Heart right ventricle (tissue), 16 donors: ENCODE measurements around the gene ZG16B. TPM values are rescaled to one million over a fixed set of nuclear protein-coding genes. Genes with fewer than 3 reads are reported as not detected.

Experiments
- ATAC-seq, 8 donors: fragments of 200-7000 bp; cut with Tn5 transposase; one replicate each; pipeline ENCODE4 v1.9.1; 2020; ENCODE audit warnings: mild to moderate bottlenecking in 8 of 8, moderate library complexity in 8 of 8, moderate number of reproducible peaks in 1 of 8
- DNase-seq, 2 donors: peaks; one replicate each; pipeline ENCODE4 v3.0.0-alpha.2; 2020
- H3K27ac ChIP-seq, 10 donors: fragments of 200-600 bp; sonication (generic) in 2 of 10; one replicate each; pipeline versions ENCODE4 v1.5.0 to v1.8.0; 2020 to 2022; ENCODE audit warnings: mild to moderate bottlenecking in 3 of 10
- H3K27me3 ChIP-seq, 7 donors: fragments of 200-600 bp; one replicate each; pipeline ENCODE4 v1.8.0; 2021 to 2022; ENCODE audit warnings: mild to moderate bottlenecking in 2 of 7
- H3K36me3 ChIP-seq, 9 donors: fragments of 200-600 bp; sonication (generic) in 1 of 9; one replicate each; pipeline versions ENCODE4 v1.5.0 to v1.8.0; 2020 to 2022; ENCODE audit warnings: mild to moderate bottlenecking in 2 of 9
- H3K4me1 ChIP-seq, 9 donors: fragments of 200-600 bp; sonication (generic) in 1 of 9; one replicate each; pipeline versions ENCODE4 v1.5.0 to v1.8.0; 2020 to 2022; ENCODE audit warnings: mild to moderate bottlenecking in 4 of 9
- H3K4me3 ChIP-seq, 10 donors: fragments of 200-600 bp; sonication (generic) in 2 of 10; one replicate each; pipeline versions ENCODE4 v1.5.0 to v1.8.0; 2020 to 2022; ENCODE audit warnings: mild to moderate bottlenecking in 7 of 10, moderate library complexity in 2 of 10
- H3K9me3 ChIP-seq, 11 donors: fragments of 200-600 bp in 10 of 11; sonication (generic) in 2 of 11; one replicate each; pipeline versions ENCODE4 v1.5.0 to v1.8.0; 2013 to 2022; ENCODE audit warnings: mild to moderate bottlenecking in 2 of 11, control low read depth in 1 of 11, moderate library complexity in 1 of 11
- WGBS, 2 donors: extraction: QIAGEN DNeasy Blood & Tissue Kit; methylation state at CpG; one replicate each; pipeline ENCODE4 v1.1.7; 2013; ENCODE audit warnings: inconsistent platforms in 1 of 2; 5-methylcytosine and 5-hydroxymethylcytosine counted together
- intact Hi-C, 10 donors: fragments of 100-400 bp; cut with DNase I; formaldehyde crosslinking; loops; one replicate each; pipeline versions ENCODE4 v1.11.1 to v1.14.2; 2022
- polyA plus RNA-seq, 2 donors: library from polyadenylated mRNA; stranded (reverse); fragments of 200-250 nt; gene quantifications; one replicate each; pipeline ENCODE4 v1.2.3, GENCODE V29; 2013
- total RNA-seq, 10 donors: library from RNA; stranded (reverse); fragmentation: NEBNext Ultra II Directional in 3 of 10; extraction: Animal tissue kit (Norgen Biotek cat#: 25700) in 3 of 10; gene quantifications; one replicate each; pipeline versions ENCODE4 v1.2.1 to v1.2.4, GENCODE V29; 2021 to 2023
- TF ChIP-seq, protein P1 (sequence below), 9 donors: fragments of 200-600 bp; sonication (generic) in 2 of 9; IDR thresholded peaks; one replicate each; pipeline versions ENCODE4 v1.5.0 to v1.8.0; 2021 to 2022; ENCODE audit warnings: antibody characterized with exemption in 9 of 9, mild to moderate bottlenecking in 5 of 9, moderate library complexity in 1 of 9
- donor health status: Arrhythmogenic right ventricular cardiomyopathy.
- donor health status: ischemic (EF 13 %, LVEDD 7.1; RV severe dilation, severe dysfunction).
- donor health status: healthy with polysubstance abuse.
- donor health status: DM: no; HTN: yes; CAD: no.
- donor health status: DM: no; HTN: no; CAD: no.
- donor health status: ischemic (EF 25% LVEDD 6.9; RV normal size, moderate dysfunction).
- donor health status: ischemic (EF 25% LVEDD 5.7; RV mildly dilated, moderate dysfunction).
- donor health status: healthy.
- donor health status: DM: yes; HTN: yes; CAD: no.
- donor health status: Ischemic cardiomyopathy.
- donor health status: ischemic (EF 35%, LVEDD 5.7; RV mildly dilated, moderate dysfunction).
- donor health status: nonischemic (EF 11% LVEDD 7.7; RV severe dilation, severe dysfunction).
- donor health status: DM: yes; HTN: yes; CAD: no.
- donor health status: PGD.
- donor health status: ischemic (EF 29% LVEDD 5.4; RV normal size, mild dysfunction).
- donor health status: nonischemic (EF 23%, LVEDD 6.1; RV moderate dilation, normal function).

ZG16B gene
- total and polyA plus RNA-seq, 12 donors = 0.07 to 0.88 (median 0.44) TPM; not detected in 9

DNA sequence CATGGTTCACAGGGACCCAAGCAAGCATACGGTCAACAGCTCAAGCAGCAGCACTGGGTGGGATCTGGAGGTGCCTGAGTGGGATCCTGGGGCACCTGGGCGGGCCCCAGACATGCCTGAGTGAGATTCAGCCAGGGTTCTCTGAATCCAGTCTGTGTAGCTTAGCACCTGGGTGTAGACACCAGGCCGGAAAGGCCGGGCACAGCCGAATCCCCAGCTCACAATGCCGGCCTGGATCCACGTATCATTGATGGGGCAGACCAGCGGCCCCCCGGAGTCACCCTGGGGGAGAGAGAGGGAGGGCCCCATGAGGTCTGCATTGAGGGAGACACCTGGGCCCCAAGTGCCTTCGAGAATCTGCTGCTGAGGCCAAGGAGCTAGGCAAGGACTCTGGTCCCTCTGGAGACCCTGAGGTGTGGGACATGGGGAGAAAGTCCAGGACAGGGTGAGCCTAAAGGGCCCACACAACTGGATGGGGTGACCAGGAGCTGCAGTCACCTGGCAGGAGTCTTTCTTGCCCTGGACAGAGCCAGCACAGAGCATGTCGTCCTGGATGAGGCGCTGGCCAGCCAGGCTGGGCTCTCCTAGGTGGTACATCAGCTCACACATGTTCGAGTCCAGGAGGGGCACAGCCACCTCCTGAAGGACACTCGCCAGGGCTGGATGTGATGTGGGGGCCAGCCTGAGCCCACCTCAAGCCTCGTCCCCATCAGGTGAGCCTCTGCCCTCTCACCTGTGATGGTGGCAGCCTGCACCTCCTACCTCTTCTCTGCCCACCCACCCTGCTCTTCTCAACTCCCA is 9.7 kb downstream of the ZG16B start:
- Histone ChIP-seq H3K4me1 (peaks cover 7 to 35% (median 14%) of the 10 kb centered on the region in 9 donors), H3K36me3 (no peaks in the 10 kb centered on the region), H3K27ac (no peak overlapping the region), H3K9me3 (no peaks in the 10 kb centered on the region), H3K4me3 (no peak overlapping the region), H3K27me3 (peaks cover 0 to 13% (median 0%) of the 10 kb centered on the region in 7 donors)
- DNase-seq (no peak), ATAC-seq (no peak)
- TF ChIP-seq, protein P1, sequence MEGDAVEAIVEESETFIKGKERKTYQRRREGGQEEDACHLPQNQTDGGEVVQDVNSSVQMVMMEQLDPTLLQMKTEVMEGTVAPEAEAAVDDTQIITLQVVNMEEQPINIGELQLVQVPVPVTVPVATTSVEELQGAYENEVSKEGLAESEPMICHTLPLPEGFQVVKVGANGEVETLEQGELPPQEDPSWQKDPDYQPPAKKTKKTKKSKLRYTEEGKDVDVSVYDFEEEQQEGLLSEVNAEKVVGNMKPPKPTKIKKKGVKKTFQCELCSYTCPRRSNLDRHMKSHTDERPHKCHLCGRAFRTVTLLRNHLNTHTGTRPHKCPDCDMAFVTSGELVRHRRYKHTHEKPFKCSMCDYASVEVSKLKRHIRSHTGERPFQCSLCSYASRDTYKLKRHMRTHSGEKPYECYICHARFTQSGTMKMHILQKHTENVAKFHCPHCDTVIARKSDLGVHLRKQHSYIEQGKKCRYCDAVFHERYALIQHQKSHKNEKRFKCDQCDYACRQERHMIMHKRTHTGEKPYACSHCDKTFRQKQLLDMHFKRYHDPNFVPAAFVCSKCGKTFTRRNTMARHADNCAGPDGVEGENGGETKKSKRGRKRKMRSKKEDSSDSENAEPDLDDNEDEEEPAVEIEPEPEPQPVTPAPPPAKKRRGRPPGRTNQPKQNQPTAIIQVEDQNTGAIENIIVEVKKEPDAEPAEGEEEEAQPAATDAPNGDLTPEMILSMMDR (IDR thresholded peaks at IDR 0.05) = no peak
- intact Hi-C loops = loop anchor here in 4 of 10 donors (1.0 to 10.0 kb wide), 3 partner anchors 28 to 85 kb away; no protein-coding TSS in a partner anchor
- WGBS, 2 donors = 80 to 84% methylated on average over 15 of the region's 15 CpGs

DNA sequence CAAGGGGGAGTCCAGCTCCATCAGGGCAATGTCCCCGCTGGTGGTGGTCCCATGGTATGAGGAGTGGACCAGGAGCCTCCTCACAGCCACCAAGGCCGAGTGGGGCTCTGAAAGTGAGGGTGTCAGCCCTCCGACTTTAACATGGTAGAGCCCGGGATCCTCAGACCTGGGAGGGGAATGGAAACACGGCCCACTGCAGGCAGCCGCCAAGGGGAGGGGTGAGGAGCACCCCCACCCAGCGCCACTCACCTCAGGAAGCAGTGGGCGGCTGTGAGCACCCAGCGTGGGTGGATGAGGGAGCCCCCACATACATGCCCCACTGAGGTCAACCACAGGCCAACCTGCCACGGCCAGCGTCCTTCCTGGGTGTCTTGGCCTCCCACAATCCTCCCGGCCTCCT is 10.8 kb downstream of the ZG16B start:
- no peak for ATAC-seq
- Histone ChIP-seq H3K27ac (no peak overlapping the region), H3K27me3 (peaks cover 0 to 13% (median 0%) of the 10 kb centered on the region in 7 donors), H3K36me3 (no peaks in the 10 kb centered on the region), H3K9me3 (no peaks in the 10 kb centered on the region), H3K4me1 (peaks cover 7 to 31% (median 14%) of the 10 kb centered on the region in 9 donors), H3K4me3 (no peak overlapping the region)
- no peak for DNase-seq
- 79 to 83% methylated on average over 12 of the region's 12 CpGs for WGBS, 2 donors
- TF ChIP-seq, protein P1 (IDR thresholded peaks at IDR 0.05) = no peak
- intact Hi-C loops = no loop called here

DNA sequence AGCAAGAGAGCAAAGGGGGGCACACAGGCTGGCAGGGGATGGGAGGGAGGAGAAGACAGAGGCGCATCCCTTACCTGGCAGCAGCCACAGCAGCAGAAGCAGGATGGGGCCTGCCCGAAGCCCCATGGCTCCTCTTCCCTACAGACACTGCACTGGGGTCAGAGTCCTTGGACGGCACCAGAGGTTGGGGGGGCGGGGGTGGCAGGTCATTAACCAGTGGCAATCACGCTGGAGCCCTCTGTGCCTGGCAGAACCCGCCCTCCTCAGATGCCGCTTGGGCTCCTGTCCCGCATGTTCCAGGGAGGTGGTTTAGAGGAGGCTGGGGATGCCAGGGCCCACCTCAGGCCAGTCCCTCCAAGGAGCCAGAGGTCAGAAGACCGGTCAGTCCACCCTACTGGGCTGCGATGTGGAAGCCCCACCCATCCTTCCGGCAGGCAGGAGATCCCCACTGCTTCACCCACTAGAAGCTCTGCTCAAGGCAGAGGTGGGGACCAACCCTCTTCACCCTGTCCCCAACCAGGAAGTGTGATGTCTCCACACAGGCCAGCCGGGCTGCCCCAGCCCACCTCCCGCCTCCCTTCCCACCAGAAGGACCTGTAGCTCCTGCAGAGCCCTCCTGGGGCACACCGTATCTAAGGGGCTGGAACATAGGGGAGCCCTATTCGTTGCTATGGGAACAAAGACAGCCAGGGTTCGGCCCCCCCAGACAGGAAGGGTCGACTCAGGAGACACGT is 11.7 kb downstream of the ZG16B start:
- Histone ChIP-seq H3K4me3 (peak overlapping the region in 8 of 10 donors; percentile 2 to 30 (median 20)), H3K9me3 (no peaks in the 10 kb centered on the region), H3K27me3 (peaks cover 0 to 13% (median 0%) of the 10 kb centered on the region in 7 donors), H3K36me3 (no peaks in the 10 kb centered on the region), H3K4me1 (peaks cover 7 to 31% (median 13%) of the 10 kb centered on the region in 9 donors), H3K27ac (peak overlapping the region in 7 of 10 donors; percentile 23 to 70 (median 35))
- intact Hi-C loops = loop anchor here in 1 of 10 donors (2.0 kb wide), 1 partner anchor 25 kb away; no protein-coding TSS in a partner anchor
- ATAC-seq = peak in 4 of 8 donors; percentile 8 to 61 (median 18)
- WGBS, 2 donors = 80 to 81% methylated on average over 18 of the region's 18 CpGs
- DNase-seq = no peak
- TF ChIP-seq, protein P1 (IDR thresholded peaks at IDR 0.05) = no peak

DNA sequence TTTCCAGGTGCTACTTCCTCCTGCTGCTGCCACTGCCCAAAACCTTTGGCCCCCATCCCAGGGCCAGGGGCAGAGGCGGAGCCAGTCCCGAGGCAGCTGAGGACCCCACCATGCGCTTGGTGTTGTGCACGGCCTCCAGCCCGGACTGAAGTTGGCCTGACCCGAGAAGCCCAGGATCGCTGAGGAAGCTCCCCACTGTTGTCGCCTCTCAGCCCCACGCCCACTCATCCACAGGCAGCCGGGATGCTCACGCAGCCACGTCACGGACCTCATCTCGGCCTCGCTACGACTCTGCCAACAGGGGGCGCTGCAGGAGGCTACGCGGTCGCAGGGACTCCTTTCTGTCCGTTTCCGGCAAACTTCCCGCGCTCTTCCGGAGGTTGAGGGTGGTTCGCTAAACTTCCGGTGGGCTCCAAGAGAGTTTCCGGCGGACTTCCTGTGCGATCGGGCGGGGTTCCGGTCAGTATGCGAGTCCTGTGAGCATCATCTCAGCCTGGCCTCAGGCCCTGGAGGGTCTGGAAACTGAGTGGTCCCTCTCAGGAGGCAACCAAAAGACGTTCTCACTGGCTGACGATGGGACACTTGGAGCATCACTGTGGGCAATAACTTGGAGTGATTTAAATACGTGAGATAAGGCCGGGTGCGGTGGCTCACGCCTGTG is 12.4 kb downstream of the ZG16B start:
- ATAC-seq (peak; percentile 40 to 74 (median 66)), DNase-seq (peak; percentile 37 to 67)
- Histone ChIP-seq H3K9me3 (no peaks in the 10 kb centered on the region), H3K27me3 (peaks cover 0 to 9% (median 0%) of the 10 kb centered on the region in 7 donors), H3K36me3 (no peaks in the 10 kb centered on the region), H3K4me3 (peak overlapping the region in 8 of 10 donors; percentile 2 to 30 (median 20)), H3K27ac (peak overlapping the region in 8 of 10 donors; percentile 17 to 70 (median 35)), H3K4me1 (peaks cover 7 to 31% (median 13%) of the 10 kb centered on the region in 9 donors)
- intact Hi-C loops = loop anchor here in 1 of 10 donors (2.0 kb wide), 1 partner anchor 24 kb away; no protein-coding TSS in a partner anchor
- TF ChIP-seq, protein P1 (IDR thresholded peaks at IDR 0.05) = peak; percentile 14 to 67 (median 58)
- WGBS, 2 donors = 32 to 36% methylated on average over 40 of the region's 40 CpGs
